ENCODE measurements around the gene EZH1.
"Not testable (repeated sequence)": the region's sequence is repeated elsewhere in the genome, so short reads cannot be mapped to it uniquely, and the experiment has no call there.

EZH1 gene

DNA sequence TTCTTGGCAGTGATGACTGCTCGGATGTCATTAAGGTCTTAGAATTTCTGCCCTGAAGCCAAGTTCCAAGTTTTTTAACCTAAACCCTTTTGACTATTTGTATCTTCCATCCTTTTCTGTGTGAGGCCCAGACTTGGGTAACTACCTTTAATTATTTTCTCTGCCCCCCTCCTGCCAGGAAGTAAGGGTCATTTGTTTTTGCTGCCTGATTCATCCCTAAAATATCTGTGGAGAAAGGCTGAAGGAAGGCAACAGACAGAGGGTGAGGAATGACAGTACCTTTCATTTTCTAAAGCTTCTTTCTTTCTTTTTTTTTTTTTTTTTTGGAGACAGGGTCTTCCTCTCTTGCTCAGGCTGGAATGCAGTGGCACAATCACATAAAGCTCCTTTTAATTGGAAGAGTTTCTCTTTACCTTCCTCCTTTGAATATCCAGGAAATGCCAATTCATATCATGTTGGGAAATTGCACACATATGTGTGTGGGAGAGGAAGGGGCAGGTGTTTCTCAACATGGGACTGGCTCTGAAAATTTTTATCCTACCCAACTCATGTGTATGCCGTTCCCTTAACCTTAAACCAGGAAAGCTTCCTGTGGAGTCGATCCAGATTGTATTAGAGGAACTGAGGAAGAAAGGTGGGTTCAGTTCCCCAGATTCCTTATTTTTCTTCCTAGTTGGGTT lies 29.4 kb upstream of the EZH1 start:
- no peak for DNase-seq
- in situ Hi-C loops (cut with MboI; ENCODE audit: low pct_unique_long_range_greater_than_20kb, low sequenced_read_pairs), result no loop called here

DNA sequence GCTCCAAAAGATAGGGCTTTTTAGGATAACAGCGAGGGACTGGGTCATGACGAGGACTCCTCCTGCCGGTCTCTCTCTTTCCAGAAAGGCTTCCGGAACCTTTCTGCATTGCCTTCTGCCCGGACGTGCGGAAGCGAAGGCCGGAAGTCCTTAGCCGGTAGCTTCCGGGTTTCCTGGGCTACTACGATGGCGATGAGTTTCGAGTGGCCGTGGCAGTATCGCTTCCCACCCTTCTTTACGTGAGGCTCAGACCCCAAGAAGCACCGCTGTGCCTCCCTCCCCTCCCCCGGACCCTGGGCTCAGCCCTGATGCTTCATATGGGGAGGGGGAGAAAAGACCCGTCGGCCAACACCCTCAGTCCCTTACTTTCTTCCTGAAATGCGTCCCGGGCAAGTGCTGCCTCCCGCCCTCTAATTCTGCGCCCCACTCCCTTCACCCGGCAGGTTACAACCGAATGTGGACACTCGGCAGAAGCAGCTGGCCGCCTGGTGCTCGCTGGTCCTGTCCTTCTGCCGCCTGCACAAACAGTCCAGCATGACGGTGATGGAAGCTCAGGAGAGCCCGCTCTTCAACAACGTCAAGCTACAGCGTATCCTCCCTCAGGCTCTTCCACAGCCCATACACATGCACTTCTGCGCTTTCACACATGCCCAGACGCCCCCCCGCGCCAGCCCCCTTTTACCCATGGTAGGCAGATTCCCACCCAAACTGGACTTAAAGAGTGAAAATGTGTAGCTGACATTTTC lies 28.6 kb upstream of the EZH1 start, which contains the start of gene VPS25:
VPS25 (plus strand) TSS at position 160 of the 746 bp plus-strand sequence; CDS start at position 187, 27 bp downstream.
- in situ Hi-C loops (cut with MboI; ENCODE audit: low pct_unique_long_range_greater_than_20kb, low sequenced_read_pairs), result no loop called here
- DNase-seq, result peak; percentile 83

DNA sequence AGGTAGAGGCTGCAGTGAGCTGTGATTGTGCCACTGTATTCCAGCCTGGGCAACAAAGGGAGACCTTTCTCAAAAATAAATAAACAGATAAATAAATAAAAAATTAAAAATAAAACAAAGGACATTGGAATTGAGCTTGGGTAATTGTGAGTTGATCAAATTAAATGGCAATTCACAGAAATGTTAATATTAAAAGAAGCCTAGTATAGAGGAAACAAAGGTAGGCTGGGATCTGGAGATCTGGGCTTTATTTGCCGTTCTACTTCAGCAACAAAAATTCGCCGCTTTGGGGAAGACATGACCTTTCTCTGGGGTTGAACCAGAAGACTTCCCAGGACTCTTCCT lies 28.1 kb upstream of the EZH1 start:
- in situ Hi-C loops (cut with MboI; ENCODE audit: low pct_unique_long_range_greater_than_20kb, low sequenced_read_pairs), result no loop called here
- DNase-seq, result no peak

DNA sequence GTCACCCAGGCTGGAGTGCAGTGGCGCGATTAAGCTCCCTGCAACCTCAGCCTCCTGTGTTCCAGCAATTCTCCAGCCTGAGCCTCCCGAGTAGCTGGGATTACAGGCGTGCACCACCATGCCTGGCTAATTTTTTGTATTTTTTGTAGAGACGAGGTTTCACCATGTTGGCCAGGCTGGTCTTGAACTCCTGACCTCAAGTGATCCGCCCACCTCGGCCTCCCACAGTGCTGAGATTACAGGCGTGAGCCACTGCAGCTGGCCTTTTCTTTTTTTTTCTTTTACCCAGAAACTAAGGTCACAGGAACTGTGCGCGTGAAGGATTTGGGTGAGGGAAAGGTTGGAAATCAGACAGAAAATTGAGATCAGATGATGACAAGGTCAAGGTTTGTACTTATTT lies 25.1 kb upstream of the EZH1 start:
- in situ Hi-C loops (cut with MboI; ENCODE audit: low pct_unique_long_range_greater_than_20kb, low sequenced_read_pairs); DNase-seq: not testable (repeated sequence)

DNA sequence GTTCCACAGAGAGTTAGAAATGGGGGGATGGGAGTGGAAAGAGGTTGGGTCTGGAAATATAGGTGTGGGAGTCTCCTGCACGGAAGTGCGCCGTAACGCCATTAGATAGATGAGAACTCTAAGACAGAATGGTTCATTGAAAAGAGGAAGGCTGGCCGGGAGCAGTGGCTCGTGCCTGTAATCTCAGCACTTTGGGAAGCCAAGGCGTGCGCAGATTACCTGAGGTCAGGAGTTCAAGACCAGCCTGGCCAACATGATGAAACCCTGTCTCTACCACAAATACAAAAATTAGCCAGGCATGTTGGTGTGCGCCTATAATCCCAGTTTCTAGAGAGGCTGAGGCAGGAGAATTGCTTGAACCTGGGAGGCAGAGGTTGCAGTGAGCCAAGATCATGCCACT lies 23.2 kb upstream of the EZH1 start:
- in situ Hi-C loops (cut with MboI; ENCODE audit: low pct_unique_long_range_greater_than_20kb, low sequenced_read_pairs), result not testable (repeated sequence)
- peak; percentile 47 for DNase-seq

DNA sequence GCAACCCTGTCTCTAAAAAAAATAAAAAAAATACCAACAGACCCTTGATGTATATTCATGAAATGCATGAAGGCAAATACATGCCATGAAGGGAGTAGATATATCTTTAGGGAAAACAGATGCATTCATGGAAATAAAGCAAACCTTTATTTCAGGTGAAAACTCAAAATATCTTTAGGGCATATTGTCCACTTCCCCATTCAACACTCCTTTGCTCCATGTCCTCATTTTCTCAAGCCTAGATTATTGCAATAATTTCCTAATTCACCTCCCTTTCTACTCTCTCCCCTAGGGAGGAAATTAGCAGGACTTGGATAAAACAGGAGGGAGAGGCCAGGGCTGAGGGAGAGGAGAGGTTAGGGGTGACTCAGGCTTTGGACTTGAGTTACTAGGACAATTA lies 22.7 kb upstream of the EZH1 start:
- DNase-seq, result no peak
- in situ Hi-C loops (cut with MboI; ENCODE audit: low pct_unique_long_range_greater_than_20kb, low sequenced_read_pairs), result no loop called here

DNA sequence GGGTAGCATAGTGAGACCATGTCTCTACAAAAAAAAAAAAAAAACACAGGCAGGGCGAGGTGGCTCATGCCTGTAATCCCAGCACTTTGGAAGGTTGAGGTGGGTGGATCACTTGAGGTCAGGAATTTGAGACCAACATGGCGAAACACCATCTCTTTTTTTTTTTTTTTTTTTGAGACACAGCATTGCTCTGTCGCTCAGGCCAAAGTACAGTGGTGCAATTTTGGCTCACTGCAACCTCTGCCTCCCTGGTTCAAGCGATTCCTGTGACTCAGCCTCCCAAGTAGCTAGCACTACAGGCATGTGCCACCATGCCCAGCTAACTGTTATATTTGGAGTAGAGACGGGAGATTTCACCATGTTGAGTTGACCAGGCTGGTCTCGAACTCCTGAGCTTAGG lies 21.3 kb upstream of the EZH1 start:
- DNase-seq, result no peak
- in situ Hi-C loops (cut with MboI; ENCODE audit: low pct_unique_long_range_greater_than_20kb, low sequenced_read_pairs), result no loop called here

DNA sequence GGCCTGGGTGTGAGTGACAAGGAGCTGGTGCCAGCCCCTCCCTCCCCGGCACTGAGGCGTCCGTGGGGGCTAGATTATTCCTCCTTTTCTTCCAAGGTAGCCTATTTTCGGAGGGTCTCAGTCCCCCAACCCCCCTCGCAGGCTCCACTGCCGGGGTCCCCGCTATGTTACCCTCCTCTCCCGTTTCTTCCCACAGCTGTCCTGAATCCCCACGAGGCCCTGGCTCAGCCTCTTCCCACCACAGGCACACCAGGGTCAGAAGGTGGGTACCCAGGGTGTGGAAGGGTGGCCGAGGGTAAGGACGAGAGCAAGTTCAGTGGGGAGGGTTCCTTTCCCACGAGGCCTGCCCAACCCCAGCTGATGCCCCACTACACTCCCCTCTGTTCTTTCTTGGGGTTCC lies 16.8 kb upstream of the EZH1 start:
- in situ Hi-C loops (cut with MboI; ENCODE audit: low pct_unique_long_range_greater_than_20kb, low sequenced_read_pairs), result no loop called here
- DNase-seq, result no peak

DNA sequence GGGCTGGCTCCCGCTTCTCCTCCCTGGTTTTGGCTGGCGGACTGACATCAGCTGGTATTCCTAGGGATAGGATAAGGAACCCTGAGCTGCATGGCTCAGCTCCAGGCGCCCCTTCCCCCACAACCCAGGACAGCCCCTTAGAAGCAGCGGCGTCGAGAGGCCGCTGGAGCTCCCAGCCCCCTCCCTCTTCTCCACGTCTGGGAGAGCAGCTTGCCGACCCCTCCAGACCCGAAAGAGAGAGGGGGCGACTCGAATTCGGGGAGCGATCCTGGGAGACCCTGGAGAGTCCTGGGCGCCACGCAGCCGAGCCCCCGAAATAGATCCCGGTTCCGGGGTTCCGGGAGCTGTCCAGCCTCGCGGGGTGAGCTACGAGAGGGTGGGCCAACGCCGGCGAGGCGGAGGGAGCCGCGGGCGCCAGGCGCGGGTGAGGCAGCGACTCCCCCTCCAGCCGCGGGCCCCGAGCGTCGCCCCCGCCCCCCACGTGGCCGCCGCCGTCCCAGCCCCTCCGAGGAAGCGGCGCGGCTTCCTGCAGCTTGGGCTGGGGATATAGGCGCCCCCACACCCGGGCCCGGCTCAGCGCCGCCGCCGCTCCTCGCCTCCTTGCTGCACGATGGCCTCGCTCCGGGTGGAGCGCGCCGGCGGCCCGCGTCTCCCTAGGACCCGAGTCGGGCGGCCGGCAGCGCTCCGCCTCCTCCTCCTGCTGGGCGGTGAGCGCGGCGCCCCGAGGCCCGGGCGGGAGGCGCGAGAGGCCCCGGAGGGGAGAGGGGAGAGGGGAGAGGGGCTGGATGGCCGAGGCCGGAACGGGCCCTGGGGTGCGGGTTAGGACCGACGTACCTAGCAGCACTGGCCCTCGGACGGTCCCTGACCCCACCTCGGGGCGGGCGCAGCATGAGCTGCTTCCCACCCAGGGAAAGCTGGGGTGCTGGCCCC lies 16.1 kb upstream of the EZH1 start, which contains the start of gene RAMP2:
RAMP2 (plus strand) TSS at position 576 of the 930 bp plus-strand sequence; CDS start at position 611, 35 bp downstream.
- no peak for DNase-seq
- in situ Hi-C loops (cut with MboI; ENCODE audit: low pct_unique_long_range_greater_than_20kb, low sequenced_read_pairs), result no loop called here

DNA sequence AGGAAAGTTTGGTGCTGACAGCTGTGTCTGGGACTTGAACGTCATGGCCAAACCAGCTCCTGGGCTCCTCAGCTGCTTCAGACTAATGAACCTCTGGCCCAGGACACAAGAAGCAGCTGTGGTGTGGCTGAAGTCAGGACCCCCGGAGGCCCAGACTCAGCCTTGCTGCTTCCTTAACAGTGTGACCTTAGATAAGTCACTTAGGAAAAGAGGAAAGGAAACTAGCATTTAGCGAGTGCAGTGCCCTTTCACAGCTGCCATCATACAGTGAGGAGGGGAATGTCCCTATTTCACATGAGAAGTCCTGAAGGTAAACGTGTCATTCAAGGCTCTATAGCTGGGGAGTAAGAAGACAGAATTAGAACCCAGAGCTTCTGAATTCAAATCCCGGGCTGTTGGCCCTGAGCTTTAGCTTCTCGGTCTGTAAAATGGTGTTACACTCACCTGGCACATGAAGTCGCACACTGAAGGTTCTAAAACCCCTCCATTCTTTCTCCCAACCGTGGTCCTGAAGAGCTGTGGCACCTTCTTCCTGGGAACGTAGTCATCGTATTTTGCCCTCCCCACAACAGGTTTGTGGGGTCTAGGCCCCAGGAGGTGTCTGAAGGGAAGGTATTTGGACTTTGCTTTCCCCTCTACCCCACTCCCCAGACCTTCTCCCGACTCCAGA lies 15.3 kb upstream of the EZH1 start:
- DNase-seq, result peak; percentile 14
- in situ Hi-C loops (cut with MboI; ENCODE audit: low pct_unique_long_range_greater_than_20kb, low sequenced_read_pairs), result no loop called here

DNA sequence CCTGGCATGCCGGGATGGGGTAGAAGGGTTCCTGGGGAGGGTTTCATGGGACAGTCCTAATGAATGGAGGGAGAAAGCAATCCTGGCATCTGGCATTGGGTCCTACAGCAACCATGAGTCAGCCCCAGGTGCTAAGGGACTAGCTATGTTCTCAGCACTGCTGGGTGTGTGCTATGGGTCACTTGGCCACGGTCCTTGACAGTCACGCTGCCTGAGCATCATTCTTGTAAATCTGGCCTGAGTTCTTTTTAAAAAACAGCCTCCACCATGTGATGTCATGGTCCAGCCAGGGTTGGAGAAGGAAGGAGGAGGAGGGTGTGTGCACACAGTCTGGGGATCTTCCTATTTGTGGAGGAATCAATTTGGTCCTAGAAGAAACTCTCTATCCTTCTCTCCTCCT lies 9.9 kb upstream of the EZH1 start:
- in situ Hi-C loops (cut with MboI; ENCODE audit: low pct_unique_long_range_greater_than_20kb, low sequenced_read_pairs), result no loop called here
- no peak for DNase-seq

DNA sequence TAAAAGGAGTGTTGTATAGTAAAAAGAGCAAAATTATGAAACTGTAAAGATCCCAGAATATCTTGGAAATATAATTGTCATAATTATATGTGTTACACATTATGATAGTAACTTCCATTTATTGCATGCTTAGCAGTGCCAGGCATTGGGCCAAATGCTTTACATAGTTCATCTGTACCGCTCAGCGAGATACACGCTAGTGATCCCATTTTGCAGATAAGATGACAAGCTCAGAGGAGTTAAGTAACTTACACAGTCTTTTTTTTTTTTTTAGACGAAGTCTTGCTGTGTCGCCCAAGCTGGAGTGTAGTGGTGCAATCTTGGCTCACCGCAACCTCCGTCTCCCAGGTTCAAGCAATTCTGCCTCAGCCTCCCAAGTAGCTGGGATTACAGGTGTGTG lies 6.8 kb upstream of the EZH1 start:
- in situ Hi-C loops (cut with MboI; ENCODE audit: low pct_unique_long_range_greater_than_20kb, low sequenced_read_pairs), result no loop called here
- DNase-seq, result no peak

DNA sequence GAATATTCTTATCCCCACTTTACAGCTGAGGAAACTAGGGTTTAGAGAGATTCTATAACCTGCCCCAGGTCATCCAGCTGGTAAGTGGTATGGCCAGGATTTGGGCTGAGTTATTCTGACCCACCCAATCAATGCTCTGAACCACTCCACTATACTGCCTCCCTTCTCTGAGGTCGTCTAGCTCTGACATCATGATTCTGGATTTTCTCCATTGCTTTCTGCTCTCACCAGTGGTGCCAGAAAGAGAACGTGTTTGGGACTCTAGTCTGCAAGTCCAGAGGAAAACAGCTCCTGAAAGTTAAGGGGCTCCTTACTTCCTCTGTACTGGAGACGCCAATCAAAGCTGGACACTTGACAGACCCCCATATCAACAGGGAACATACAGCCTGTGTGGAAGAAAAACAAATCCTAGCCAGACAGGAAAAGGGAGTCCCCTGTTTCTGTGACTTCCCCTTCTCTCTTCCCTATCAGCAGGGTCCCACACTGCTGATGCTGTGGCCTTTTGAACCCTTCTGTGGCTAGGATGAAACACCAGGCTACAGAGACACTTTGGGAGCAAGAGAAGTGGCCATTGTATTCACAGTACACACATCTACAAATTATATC lies 6.0 kb upstream of the EZH1 start:
- in situ Hi-C loops (cut with MboI; ENCODE audit: low pct_unique_long_range_greater_than_20kb, low sequenced_read_pairs), result no loop called here

DNA sequence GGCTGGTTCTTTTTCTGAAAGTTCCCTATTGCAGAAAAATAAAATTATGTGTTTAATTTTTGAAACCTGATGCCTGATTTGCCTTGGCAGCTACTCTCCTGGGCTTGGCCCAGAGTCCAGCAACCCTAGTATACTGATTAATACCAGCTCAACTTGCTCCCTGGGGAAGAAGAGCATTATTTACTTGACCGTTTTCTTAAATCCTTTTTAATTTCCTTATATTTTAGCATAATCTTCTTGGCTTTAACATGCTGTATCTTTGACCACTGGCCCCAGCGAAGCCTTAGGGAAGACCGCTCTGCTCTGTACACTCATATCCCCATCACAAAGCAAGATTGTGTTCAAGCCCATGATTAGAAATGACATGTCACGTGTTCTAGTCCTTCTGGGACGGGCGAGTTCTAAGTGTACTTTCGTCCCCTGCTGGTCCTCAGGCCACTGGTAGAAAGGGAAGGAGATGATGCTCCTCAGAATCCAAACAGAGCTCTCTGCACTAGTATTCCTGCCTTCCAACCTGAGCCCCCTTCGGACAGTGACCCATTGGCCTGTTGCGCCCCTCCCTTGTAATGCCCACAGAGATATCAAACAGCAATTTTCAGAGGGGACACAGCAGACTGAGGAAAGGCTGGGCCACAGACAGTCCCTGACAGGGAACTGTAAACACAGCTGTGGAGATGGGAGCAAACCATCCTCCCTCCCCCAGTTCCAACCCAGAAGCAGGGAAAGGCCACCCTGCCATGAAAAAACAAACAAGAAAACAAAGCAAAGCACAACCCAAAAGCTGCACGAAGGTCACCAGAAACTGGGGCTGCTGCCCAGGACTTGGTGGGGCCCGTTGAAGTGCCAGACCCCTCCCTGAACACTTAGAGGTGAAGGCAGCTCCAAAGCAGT lies 4.3 kb upstream of the EZH1 start:
- DNase-seq, result no peak
- in situ Hi-C loops (cut with MboI; ENCODE audit: low pct_unique_long_range_greater_than_20kb, low sequenced_read_pairs), result no loop called here

More for the DNA sequence above, 6.0 kb upstream of the EZH1 start:
- DNase-seq, result peak; percentile 87

DNA sequence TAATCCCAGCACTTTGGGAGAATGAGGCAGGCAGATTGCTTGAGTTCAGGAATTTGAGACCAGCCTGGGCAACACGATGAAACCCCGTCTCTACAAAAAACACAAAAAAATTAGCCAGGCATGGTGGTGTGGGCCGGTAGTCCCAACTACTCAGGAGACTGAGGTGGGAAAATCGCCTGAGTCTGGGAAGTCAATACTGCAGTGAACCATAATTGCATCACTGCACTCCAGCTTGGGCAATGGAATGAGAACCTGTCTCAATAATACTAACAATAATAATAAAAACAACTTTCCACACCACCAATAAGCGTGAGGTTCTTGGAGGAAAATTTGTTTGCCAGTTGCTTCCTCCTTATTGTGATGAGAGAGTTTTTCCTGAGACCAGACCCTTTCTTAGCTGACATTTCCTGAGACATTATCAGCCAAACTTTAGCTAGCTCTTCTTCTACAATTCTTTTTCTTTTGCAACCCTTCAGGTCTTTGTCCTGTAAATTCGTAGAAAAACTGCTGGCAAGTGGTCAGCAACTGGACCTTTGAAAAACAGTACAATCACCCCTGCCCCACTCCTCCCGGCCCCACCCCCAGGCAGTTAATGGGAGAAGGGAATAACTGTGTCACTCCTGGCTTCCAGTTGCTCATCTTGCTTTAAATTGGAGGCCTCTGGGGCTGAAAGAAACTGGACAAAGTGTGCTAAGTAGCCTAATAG lies 3.5 kb upstream of the EZH1 start:
- no peak for DNase-seq
- in situ Hi-C loops (cut with MboI; ENCODE audit: low pct_unique_long_range_greater_than_20kb, low sequenced_read_pairs), result no loop called here

DNA sequence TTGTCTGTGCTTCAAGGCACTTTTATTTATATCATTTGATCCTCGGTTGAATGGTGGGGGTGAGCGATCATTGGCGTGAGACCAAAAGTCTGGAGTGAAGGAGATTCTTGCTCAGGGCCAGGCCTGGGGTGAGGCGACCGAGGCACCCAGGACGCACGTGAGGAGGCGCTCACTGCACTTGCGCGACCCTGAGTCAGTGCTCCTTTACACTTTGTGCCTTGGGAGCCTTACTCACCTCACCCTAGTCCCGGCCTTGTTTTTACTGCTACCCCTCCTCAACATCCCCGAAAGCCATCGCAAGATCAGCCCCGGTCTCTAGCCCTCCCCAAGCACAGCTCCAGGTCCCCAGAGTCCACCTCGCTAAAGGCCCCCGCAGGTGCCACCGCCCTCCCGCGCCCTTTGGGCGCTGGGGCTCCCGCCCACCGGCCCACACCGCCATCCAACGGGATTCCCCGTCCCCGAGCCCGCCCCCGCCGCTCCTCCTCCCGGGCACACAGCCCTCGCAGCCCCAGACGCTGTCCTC lies 496 bp downstream of the EZH1 start:
- in situ Hi-C loops (cut with MboI; ENCODE audit: low pct_unique_long_range_greater_than_20kb, low sequenced_read_pairs), result no loop called here
- DNase-seq, result peak; percentile 47

DNA sequence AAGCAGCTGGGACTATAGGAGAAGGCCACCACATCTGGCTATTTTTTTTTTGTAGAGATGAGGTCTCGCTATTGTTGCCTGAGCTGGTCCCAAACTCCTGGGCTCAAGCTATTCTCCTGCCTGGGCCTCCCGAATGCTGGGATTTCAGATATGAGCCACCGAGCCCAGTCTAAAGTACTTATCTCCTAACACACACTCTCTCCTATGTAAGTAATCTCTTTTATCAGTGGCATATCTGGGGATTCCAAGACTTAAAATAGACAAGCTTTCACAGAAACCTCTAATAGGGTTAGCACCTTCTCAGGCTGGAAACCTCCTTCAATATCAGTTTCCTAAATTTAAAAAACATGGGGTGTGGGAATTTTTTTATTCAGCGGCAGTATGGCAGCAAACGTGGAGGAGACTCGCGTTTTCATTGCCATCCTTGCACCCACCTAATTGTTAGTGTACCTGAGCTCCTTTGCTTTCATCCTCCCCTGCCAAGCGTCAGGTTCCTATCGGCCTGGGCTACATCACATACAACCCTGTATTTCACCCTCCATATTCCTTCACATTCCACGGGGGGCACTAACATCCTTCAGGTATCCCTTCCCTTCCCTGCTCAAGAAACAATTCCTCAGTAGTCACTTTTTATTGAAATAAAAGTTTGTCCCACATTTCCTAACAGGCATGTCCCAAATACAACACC lies 1.1 kb downstream of the EZH1 start:
- DNase-seq, result no peak
- in situ Hi-C loops (cut with MboI; ENCODE audit: low pct_unique_long_range_greater_than_20kb, low sequenced_read_pairs), result no loop called here
